Lower leg skin (tissue), 4 donors: ENCODE results near the gene KRT16. TPM values are rescaled to one million over a fixed set of nuclear protein-coding genes. Genes with fewer than 3 reads are reported as not detected.
"Not testable (repeated sequence)": the region's sequence is repeated elsewhere in the genome, so short reads cannot be mapped to it uniquely, and the experiment has no call there.

Source experiments
- DNase-seq, 2 donors: peaks; one replicate each; pipeline ENCODE4 v3.0.0-alpha.2; 2019; ENCODE audit warnings: low spot score in 2 of 2
- H3K4me3 ChIP-seq: fragments of 200-600 bp; sonication (generic); 2 replicates; pipeline ENCODE4 v1.5.1; 2017; ENCODE audit warnings: mild to moderate bottlenecking, low read depth; ENCODE audit not compliant: poor library complexity, severe bottlenecking
- POLR2A ChIP-seq, 2 donors: fragments of 450-650 bp; IDR thresholded peaks; one replicate each; pipeline ENCODE4 v1.6.1; 2016 to 2017; ENCODE audit warnings: antibody characterized with exemption in 2 of 2, mild to moderate bottlenecking in 1 of 2, moderate library complexity in 1 of 2
- WGBS, 2 donors: methylation state at CpG; one replicate each; pipeline ENCODE4 v1.1.5; 2018; 5-methylcytosine and 5-hydroxymethylcytosine counted together
- intact Hi-C: fragments of 100-400 bp; cut with DNase I; formaldehyde crosslinking; loops from one replicate; pipeline ENCODE4 v1.15.0; 2023; ENCODE audit warnings: low total_unique reads
- total RNA-seq, 4 donors: library from RNA; depleted of rRNA; stranded (reverse); fragments of >200 nt; gene quantifications; one replicate each; pipeline ENCODE4 v1.1.0, GENCODE V29; 2016
- TF ChIP-seq, protein P1 (sequence below), 3 donors: fragments of 450-650 bp; IDR thresholded peaks; one replicate each; pipeline ENCODE4 v1.5.1; 2016; ENCODE audit warnings: antibody characterized with exemption in 3 of 3, mild to moderate bottlenecking in 3 of 3, moderate library complexity in 2 of 3

KRT16 gene
- total RNA-seq, 4 donors from 2014 or later: 79.2 to 447 (median 81.8) TPM

DNA sequence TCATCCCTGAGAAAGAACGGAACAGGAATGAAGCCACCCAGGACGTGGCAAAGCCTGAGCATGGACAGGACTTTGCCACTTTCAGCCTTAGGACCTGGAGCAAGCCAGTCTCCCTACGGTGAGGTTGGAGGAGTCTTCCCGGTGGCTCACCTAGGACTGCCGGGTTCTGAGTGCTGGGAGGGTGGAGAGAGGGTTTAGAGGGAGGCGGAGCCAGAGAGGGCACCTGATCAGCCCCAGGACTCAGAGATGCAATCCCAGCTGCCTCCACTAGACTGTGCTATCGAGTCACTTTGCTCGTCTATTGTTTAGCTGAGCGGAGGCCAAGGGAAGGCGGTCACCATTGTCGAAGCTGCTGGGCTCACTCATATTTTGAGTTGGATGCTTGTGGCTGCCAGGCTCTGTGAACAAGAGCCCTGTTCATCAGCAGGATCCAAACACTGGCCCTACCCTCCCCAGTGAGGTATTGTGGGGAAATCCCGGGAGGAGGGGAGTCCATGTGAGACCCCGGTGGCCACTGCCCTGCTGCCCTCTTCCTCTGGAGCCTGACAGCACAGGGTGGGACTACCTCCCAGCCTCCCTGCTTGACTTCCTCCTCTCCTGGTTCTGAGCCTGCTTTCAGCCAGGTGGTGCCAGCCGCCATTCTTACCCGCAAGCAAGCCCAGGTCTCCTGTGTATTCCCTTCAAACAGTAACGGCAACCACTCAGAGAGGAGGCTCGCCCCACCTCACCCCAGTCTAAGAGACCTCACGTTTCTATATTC lies 32.9 kb downstream of the KRT16 start:
- intact Hi-C loops: no loop called here
- no peak overlapping the region for H3K4me3 ChIP-seq
- WGBS, 2 donors: 20 to 24% methylated on average over 18 of the region's 18 CpGs
- no peak for TF ChIP-seq POLR2A (IDR thresholded peaks at IDR 0.05)
- TF ChIP-seq, protein P1, sequence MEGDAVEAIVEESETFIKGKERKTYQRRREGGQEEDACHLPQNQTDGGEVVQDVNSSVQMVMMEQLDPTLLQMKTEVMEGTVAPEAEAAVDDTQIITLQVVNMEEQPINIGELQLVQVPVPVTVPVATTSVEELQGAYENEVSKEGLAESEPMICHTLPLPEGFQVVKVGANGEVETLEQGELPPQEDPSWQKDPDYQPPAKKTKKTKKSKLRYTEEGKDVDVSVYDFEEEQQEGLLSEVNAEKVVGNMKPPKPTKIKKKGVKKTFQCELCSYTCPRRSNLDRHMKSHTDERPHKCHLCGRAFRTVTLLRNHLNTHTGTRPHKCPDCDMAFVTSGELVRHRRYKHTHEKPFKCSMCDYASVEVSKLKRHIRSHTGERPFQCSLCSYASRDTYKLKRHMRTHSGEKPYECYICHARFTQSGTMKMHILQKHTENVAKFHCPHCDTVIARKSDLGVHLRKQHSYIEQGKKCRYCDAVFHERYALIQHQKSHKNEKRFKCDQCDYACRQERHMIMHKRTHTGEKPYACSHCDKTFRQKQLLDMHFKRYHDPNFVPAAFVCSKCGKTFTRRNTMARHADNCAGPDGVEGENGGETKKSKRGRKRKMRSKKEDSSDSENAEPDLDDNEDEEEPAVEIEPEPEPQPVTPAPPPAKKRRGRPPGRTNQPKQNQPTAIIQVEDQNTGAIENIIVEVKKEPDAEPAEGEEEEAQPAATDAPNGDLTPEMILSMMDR (IDR thresholded peaks at IDR 0.05): peak in 1 of 3 donors; percentile 55
- DNase-seq: peak; percentile 89 to 96

DNA sequence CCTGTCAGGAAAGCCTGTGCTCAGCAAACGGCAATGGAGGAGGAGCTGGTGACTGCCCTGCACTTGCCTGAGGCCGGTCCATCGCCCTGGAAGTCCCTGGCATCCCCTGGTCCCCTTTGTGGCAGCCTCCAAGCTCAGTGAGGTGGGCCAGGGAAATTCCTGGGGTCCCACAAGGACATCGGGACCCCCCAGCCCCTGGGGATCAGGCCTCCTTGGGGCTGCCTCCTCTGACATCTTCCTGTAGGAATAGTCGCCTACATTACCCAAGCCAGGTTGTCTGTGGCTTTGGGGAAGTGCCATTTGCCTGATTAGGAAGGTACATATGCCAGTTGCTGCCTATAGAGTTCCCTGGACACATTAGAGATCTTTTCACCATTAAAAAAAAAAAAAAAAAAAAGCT lies 33.6 kb downstream of the KRT16 start:
- TF ChIP-seq, protein P1 (IDR thresholded peaks at IDR 0.05): no peak
- TF ChIP-seq POLR2A (IDR thresholded peaks at IDR 0.05): no peak
- intact Hi-C loops: no loop called here
- no peak overlapping the region for H3K4me3 ChIP-seq
- no peak for DNase-seq
- WGBS, 2 donors: 48 to 54% methylated on average over 5 of the region's 5 CpGs

DNA sequence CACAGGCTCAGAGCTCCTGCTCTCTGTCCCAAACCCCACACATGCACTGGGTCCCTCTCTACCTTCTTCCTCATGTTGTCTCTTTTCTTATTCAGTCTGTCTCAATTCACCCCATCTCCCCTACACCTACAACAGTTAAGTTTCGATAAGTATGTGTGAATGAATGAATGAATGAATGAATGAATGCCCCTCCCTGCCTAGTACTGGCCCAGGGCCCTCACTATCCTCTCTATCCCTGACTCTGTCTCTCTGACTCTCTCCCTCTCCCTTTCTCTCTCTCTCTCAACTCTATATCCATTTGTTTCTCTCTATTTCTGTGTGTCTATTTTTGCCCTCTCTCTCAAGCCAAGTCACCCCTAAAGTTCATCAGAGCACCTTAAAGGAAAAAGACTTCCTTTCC lies 34.0 kb downstream of the KRT16 start:
- intact Hi-C loops: no loop called here
- TF ChIP-seq, protein P1 (IDR thresholded peaks at IDR 0.05): no peak
- no peak for TF ChIP-seq POLR2A (IDR thresholded peaks at IDR 0.05)
- no peak overlapping the region for H3K4me3 ChIP-seq
- 63 to 73% methylated on average over 1 of the region's 1 CpG for WGBS, 2 donors
- DNase-seq: no peak

DNA sequence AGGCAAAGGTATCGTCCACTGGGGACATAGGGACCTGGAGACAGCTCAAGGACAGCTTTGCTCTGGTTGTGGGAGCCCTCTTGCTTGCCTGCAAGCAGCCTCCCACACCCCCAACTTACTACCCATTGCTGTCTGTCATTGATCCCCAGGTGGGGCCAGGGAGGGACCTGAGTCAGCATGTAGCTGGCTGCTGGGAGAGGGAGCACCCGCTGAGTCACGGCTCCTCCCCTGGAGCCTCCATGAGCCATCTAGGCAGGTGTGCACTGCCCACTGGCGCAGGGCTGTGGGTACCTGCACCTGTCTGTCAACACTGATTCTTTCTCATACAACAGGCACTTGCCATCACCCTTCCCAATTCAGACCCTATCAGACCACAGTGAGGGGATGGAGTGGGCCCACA lies 35.8 kb downstream of the KRT16 start:
- DNase-seq, intact Hi-C loops, H3K4me3 ChIP-seq: not testable (repeated sequence)
- 35 to 58% methylated on average over 3 to 4 of the region's 4 CpGs for WGBS, 2 donors

DNA sequence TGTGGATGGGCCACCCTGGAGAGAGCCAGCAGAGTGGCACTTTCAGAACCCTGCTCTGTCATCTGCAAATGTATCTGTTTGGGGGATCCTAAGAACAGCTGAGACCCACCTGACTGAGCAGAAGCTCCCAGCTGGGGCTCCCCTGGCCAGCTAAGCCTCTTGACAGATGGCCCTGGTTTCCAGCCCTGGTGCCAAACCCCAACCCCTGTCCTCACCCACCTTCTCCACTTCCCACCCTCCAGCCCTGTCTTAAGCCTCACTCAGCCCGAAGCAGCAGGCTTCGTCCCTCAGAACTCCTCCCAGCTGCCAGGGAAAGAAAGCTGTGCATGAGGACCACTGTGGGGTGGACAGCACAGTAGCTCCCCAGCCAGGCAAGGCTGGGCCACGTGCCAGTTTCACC lies 37.2 kb downstream of the KRT16 start:
- intact Hi-C loops: no loop called here
- WGBS, 2 donors: 58 to 75% methylated on average over 3 of the region's 3 CpGs
- TF ChIP-seq POLR2A (IDR thresholded peaks at IDR 0.05): no peak
- TF ChIP-seq, protein P1 (IDR thresholded peaks at IDR 0.05): no peak
- DNase-seq: no peak
- H3K4me3 ChIP-seq: no peak overlapping the region

DNA sequence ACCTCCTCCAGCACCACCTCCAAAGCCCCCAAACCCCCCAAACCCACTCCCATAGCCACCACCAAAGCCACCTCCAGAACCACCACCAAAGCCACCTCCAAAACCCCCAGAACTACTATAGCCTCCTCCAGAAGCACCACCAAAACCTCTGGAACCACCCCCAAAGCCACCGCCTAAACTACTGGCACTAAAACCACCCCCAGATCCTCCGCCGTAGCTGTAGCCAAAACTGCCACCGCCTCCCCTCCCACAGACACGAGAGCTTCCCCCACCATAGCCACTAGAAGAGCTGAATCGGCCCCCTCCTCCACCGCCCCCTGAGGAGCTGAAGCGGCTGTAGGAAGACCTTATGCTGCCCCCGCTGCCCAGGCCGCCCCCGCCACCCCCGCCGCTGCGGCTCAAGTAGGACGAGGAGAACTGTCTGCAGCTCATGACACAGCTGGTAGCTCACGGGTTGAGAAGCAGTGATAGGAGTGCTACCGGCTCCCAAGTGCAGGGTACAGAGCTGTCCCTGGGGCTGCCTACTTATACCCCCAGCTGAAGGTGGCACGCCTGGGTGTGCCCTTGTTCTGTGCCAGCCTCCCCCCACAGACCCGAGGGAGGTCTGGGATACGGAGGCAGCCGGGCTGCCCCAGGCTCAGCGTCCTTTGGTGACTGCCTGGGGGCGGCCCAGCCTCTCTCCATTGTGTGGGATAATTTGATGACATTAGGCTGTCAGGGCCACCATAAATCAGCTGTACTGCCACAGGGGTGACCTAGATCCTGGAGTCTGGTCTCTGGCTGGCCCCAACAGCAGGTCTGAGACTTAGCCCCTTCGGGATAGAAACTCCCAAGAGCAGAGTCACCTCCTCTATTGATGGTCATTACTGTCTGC lies 40.8 kb downstream of the KRT16 start, which contains the start of gene KRT9:
Gene KRT9, minus strand, starts transcription at position 499 of the 874 bp plus-strand sequence. Its CDS starts 67 bp downstream, at position 432.
- no peak for DNase-seq
- intact Hi-C loops: no loop called here
- 53 to 66% methylated on average over 23 to 24 of the region's 24 CpGs for WGBS, 2 donors
- no peak within 1 kb of the TSS for H3K4me3 ChIP-seq
- no peak for TF ChIP-seq POLR2A (IDR thresholded peaks at IDR 0.05)
- TF ChIP-seq, protein P1 (IDR thresholded peaks at IDR 0.05): no peak
